Astrocyte of the spinal cord (primary cell): ENCODE results near the gene CDADC1.

Experiments
- DNase-seq: peaks from one replicate; pipeline ENCODE4 v3.0.0; 2011; ENCODE audit warnings: low read depth, low spot score
- H3K4me3 ChIP-seq: 2 replicates; pipeline ENCODE4 v1.5.1; 2011; ENCODE audit warnings: low read depth, mild to moderate bottlenecking, low read length, moderate library complexity
- in situ Hi-C: cut with HindIII; loops from 2 replicates; pipeline ENCODE4 v1.10.0; 2017; ENCODE audit warnings: low sequenced_read_pairs
- TF ChIP-seq, protein P1 (sequence below): IDR thresholded peaks from 2 replicates; pipeline ENCODE4 v1.5.1; 2012; ENCODE audit warnings: low read depth, mild to moderate bottlenecking, low read length, inconsistent platforms

CDADC1 gene

DNA sequence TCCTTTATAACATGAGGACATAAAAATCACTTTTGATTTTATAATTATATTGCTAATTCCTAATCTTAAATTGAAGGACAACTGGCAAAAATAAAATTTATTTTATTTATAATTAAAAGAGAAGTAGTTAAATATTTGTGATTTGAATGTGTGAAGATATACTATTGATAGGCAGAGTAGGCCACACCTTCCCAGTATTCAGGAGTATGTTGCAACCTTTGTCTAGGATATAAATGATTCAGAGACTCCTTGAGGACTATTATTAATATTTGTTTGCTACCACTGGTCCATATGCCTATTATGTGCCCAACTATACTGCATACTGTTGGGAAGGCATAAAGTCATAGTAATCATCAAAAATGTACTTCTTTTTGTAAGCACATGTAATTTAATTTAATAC, 94.2 kb downstream of the CDADC1 start:
- DNase-seq = no peak
- H3K4me3 ChIP-seq = no peak overlapping the region
- in situ Hi-C loops = no loop called here
- TF ChIP-seq, protein P1, sequence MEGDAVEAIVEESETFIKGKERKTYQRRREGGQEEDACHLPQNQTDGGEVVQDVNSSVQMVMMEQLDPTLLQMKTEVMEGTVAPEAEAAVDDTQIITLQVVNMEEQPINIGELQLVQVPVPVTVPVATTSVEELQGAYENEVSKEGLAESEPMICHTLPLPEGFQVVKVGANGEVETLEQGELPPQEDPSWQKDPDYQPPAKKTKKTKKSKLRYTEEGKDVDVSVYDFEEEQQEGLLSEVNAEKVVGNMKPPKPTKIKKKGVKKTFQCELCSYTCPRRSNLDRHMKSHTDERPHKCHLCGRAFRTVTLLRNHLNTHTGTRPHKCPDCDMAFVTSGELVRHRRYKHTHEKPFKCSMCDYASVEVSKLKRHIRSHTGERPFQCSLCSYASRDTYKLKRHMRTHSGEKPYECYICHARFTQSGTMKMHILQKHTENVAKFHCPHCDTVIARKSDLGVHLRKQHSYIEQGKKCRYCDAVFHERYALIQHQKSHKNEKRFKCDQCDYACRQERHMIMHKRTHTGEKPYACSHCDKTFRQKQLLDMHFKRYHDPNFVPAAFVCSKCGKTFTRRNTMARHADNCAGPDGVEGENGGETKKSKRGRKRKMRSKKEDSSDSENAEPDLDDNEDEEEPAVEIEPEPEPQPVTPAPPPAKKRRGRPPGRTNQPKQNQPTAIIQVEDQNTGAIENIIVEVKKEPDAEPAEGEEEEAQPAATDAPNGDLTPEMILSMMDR = no peak

DNA sequence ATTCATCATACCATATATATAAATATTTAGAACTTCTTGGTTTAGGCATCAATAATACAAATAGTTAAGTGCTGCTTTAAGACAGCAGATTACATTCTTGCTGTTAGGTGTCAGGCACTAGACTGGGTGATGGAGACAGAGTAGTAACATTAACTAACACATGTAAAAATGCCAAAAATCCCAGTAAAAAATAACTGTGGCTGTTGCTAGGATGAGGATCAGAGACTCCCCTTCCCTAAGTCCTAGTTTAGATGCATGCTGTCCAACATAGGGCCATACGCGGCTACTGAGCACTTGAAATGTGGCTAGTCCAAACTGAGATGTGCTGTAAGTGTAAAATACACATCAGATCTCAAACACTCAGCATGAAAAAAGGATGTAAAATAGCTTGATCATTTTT, 94.7 kb downstream of the CDADC1 start:
- H3K4me3 ChIP-seq = no peak overlapping the region
- no peak for DNase-seq
- in situ Hi-C loops = no loop called here
- TF ChIP-seq, protein P1 = no peak
